Neural cell (in vitro differentiated cells): ENCODE data around the gene GPBAR1.

ENCODE experiments used
- CTCF ChIP-seq: fragments of 450-650 bp; IDR thresholded peaks from 2 replicates; pipeline ENCODE4 v1.5.1; 2014; ENCODE audit warnings: antibody characterized with exemption, mild to moderate bottlenecking, moderate library complexity; ENCODE audit not compliant: poor library complexity, severe bottlenecking
- MXI1 ChIP-seq: fragments of 450-650 bp; conservative IDR thresholded peaks from 2 replicates; pipeline ENCODE4 v1.6.1; 2014; ENCODE audit warnings: antibody characterized with exemption, mild to moderate bottlenecking; ENCODE audit not compliant: poor library complexity, severe bottlenecking

- TF ChIP-seq CTCF (no peak), MXI1 (no peak)
These were observed 50.2 kb downstream of the GPBAR1 start for GRCh38 chr2:218310853-218311540.
